HL-60 (cell line): ENCODE data around the gene XCR1.

Experiments used
- DNase-seq, 2 experiments: peaks; one replicate each; pipeline ENCODE4 v3.0.0-alpha.2; 2010 to 2020; ENCODE audit warnings: low read depth in 1 of 2, low spot score in 1 of 2
- H3K27ac ChIP-seq: fragments of 250-450 bp; sonication (Bioruptor Pico); replicated peaks from 2 replicates; pipeline ENCODE4 v1.5.1; 2020; ENCODE audit warnings: mild to moderate bottlenecking, moderate library complexity
- H3K27me3 ChIP-seq: fragments of 250-450 bp; sonication (Bioruptor Pico); 2 replicates; pipeline ENCODE4 v1.5.1; 2021; ENCODE audit warnings: mild to moderate bottlenecking, moderate library complexity; ENCODE audit not compliant: insufficient read depth, poor library complexity, severe bottlenecking
- H3K4me3 ChIP-seq: replicated peaks from 2 replicates; pipeline ENCODE4 v1.5.1; 2011; ENCODE audit warnings: mild to moderate bottlenecking, control low read depth, low read length; ENCODE audit not compliant: insufficient read depth
- GABPA ChIP-seq: IDR thresholded peaks from 2 replicates; pipeline ENCODE4 v1.6.1; 2012; ENCODE audit warnings: low read depth
- POLR2AphosphoS5 ChIP-seq: IDR thresholded peaks from 2 replicates; pipeline ENCODE4 v1.6.1; 2012; ENCODE audit warnings: low read depth
- REST ChIP-seq: IDR thresholded peaks from 2 replicates; pipeline ENCODE4 v1.6.1; 2012; ENCODE audit warnings: low read depth; ENCODE audit not compliant: insufficient replicate concordance
- SPI1 ChIP-seq: IDR thresholded peaks from 2 replicates; pipeline ENCODE4 v1.6.1; 2012; ENCODE audit warnings: low read depth, mild to moderate bottlenecking, borderline replicate concordance
- TF ChIP-seq, protein P1 (sequence below): IDR thresholded peaks from one replicate; pipeline ENCODE4 v1.5.1; 2011; ENCODE audit warnings: low read length, control low read depth, inconsistent platforms; ENCODE audit not compliant: insufficient read depth

XCR1 gene

DNA sequence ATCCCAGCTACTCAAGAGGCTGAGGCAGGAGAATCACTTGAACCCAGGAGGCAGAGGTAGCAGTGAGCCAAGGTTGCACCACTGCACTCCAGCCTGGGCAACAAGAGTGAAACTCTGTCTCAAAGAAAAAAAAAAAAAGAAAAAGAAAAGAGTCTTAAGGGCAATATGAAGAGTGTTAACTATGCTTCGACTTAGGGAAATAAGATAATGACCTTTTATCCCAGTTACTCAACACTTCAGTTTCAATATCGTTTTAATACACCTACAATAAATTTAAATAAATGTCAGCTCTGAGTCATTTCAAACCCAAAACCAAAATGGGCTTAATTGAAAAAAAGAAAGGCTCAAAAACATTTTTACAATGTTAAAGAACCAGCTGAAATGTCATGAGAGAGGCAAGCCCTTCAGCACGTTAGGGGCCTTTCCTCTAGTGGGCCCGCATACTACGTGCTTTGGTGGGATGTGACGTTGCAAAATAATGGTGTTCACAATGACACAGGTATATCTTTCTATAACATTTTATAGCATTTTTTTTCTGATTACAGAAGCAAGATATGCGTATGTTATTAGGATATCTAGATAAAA, 47.0 kb downstream of the XCR1 start:
- no peak for TF ChIP-seq POLR2AphosphoS5
- no peak for TF ChIP-seq REST
- TF ChIP-seq SPI1: no peak
- TF ChIP-seq, protein P1, sequence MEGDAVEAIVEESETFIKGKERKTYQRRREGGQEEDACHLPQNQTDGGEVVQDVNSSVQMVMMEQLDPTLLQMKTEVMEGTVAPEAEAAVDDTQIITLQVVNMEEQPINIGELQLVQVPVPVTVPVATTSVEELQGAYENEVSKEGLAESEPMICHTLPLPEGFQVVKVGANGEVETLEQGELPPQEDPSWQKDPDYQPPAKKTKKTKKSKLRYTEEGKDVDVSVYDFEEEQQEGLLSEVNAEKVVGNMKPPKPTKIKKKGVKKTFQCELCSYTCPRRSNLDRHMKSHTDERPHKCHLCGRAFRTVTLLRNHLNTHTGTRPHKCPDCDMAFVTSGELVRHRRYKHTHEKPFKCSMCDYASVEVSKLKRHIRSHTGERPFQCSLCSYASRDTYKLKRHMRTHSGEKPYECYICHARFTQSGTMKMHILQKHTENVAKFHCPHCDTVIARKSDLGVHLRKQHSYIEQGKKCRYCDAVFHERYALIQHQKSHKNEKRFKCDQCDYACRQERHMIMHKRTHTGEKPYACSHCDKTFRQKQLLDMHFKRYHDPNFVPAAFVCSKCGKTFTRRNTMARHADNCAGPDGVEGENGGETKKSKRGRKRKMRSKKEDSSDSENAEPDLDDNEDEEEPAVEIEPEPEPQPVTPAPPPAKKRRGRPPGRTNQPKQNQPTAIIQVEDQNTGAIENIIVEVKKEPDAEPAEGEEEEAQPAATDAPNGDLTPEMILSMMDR: no peak
- no peak for TF ChIP-seq GABPA
- Histone ChIP-seq H3K27ac (no peak overlapping the region; the same call in 1 of the 2 replicates), H3K4me3 (no peak overlapping the region), H3K27me3 (no peaks in the 10 kb centered on the region)
- no peak for DNase-seq

GRCh38 chr3:45979378-45979777, 47.9 kb downstream of the XCR1 start:
- TF ChIP-seq SPI1: peak; percentile 95
- TF ChIP-seq POLR2AphosphoS5: 0 out of 2 replicates have a peak, but pooled peaks have one; percentile 29
- TF ChIP-seq GABPA: no peak
- DNase-seq: peak; percentile 26 to 84
- no peaks in the 10 kb centered on the region for H3K27me3 ChIP-seq

DNA sequence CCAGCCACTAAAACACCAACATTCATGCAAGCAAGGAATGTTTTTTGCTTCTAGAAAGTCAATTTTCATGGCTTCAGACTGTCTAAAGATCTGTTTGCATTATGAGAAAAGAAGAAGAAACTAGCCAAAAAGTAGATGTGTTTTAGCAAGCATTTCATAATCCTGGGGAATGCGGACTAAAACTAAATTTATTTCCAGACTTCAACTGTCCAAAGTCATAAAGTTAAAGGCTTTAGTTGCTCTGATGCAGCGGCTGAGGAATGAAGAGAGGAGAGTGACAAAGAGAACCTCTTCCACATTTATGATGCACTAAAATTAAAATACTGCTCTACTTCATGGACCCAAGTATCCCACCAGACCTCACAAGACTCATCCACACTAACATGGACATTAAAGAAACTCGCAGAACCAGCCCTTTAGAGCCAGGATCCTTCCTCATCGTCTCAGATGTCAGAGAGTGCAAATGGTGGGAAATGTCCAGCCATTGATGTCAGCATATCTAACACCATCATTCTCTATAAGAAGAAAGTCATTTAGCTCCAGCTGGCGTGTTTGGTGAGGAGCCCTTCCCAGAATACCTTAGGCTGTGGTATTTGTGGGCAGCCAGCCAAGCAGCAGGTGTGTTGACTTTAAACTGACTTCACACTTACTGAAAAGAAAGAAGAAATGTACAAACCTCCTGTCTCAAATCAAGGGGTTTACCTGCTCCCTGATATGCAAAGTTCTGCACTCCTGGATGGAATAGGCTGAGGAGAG, 49.1 kb downstream of the XCR1 start:
- H3K27ac ChIP-seq: no peak overlapping the region
- no peaks in the 10 kb centered on the region for H3K27me3 ChIP-seq
- no peak for TF ChIP-seq REST
- TF ChIP-seq, protein P1: no peak
- no peak for TF ChIP-seq SPI1
- no peak for TF ChIP-seq POLR2AphosphoS5
- no peak for TF ChIP-seq GABPA
- no peak for DNase-seq
- H3K4me3 ChIP-seq: no peak overlapping the region

More at GRCh38 chr3:45979378-45979777, 47.9 kb downstream of the XCR1 start:
- Histone ChIP-seq H3K27ac (no peak overlapping the region; the same call in 1 of the 2 replicates), H3K4me3 (no peak overlapping the region)

DNA sequence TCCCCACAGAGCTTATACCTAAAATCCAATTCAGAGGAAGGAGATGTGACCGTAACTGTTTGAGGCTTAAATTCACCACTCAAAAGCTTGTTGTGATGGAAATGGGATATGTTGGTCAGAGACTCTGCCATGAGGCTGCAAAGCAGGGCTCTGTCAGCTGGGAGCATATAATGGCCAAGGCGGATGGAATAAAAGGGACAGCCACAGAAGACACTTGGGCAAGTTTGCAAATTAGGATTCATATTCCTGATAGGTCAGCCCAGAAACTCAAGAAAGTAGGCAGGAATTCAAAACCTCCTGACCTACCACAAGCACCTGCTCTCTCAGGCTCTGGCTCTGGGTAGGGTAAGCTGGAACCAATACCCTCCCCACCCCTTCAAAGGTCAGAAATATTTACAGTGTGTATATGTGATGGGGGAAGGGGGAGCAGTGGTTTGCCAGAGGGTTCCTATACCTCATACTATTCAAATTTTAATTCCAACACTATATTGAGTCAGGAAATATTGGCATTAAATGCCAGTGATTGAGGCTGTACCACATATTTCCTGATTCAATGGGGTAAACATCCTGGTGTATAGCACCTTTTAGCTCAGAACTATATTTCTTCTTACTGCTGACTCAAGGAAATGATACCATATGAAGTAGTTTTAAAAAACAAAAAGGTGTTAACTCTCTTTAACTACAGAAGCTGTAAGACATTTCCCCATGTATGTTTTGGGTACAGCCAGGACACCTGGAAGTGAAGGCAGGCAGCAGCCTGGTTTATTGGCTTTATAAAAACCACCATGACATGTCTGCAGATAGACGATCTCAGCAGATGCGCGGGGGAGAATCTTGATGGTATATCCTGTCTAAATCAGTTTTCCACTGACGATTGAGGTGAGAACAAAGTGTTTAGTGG, 50.8 kb downstream of the XCR1 start:
- Histone ChIP-seq H3K27me3 (no peaks in the 10 kb centered on the region), H3K4me3 (no peak overlapping the region), H3K27ac (no peak overlapping the region)
- no peak for DNase-seq
- TF ChIP-seq SPI1 (no peak), POLR2AphosphoS5 (no peak), GABPA (no peak), REST (no peak)
- TF ChIP-seq, protein P1: no peak
